KMS-11 (cell line): Measurements from ENCODE around the gene EGR2.

Source experiments
- H2AFZ ChIP-seq: fragments of 200-600 bp; sonication (generic); 2 replicates; pipeline ENCODE4 v1.6.1; 2016; ENCODE audit warnings: antibody characterized with exemption, mixed run types, low read depth
- H3K27ac ChIP-seq: fragments of 200-600 bp; sonication (generic); 2 replicates; pipeline ENCODE4 v1.6.1; 2016; ENCODE audit warnings: mild to moderate bottlenecking, mixed run types
- H3K27me3 ChIP-seq: fragments of 200-600 bp; sonication (generic); 2 replicates; pipeline ENCODE4 v1.6.1; 2017; ENCODE audit warnings: mild to moderate bottlenecking, low read depth, mixed run types, moderate library complexity; ENCODE audit not compliant: insufficient read depth
- H3K36me3 ChIP-seq: fragments of 200-600 bp; sonication (generic); 2 replicates; pipeline ENCODE4 v1.6.1; 2017; ENCODE audit warnings: mild to moderate bottlenecking, mixed run types; ENCODE audit not compliant: insufficient read depth
- H3K4me1 ChIP-seq: fragments of 200-600 bp; sonication (generic); 2 replicates; pipeline ENCODE4 v1.6.1; 2016; ENCODE audit warnings: mild to moderate bottlenecking, low read depth, mixed run types; ENCODE audit not compliant: poor library complexity, severe bottlenecking
- H3K4me2 ChIP-seq: fragments of 200-600 bp; sonication (generic); 2 replicates; pipeline ENCODE4 v1.7.0; 2016; ENCODE audit warnings: mild to moderate bottlenecking, mixed run types
- H3K4me3 ChIP-seq: fragments of 200-600 bp; sonication (generic); IDR thresholded peaks from 2 replicates; pipeline ENCODE4 v1.6.1; 2017; ENCODE audit warnings: low read depth, low read length, mixed read lengths; ENCODE audit not compliant: insufficient read depth
- H3K79me2 ChIP-seq: fragments of 200-600 bp; sonication (generic); 2 replicates; pipeline ENCODE4 v1.6.1; 2016; ENCODE audit warnings: low read depth, mixed run types; ENCODE audit not compliant: insufficient read depth
- H3K9ac ChIP-seq: fragments of 200-600 bp; sonication (generic); 2 replicates; pipeline ENCODE4 v1.6.1; 2016; ENCODE audit warnings: mild to moderate bottlenecking, mixed run types
- H4K20me1 ChIP-seq: fragments of 200-600 bp; sonication (generic); 2 replicates; pipeline ENCODE4 v1.6.1; 2016; ENCODE audit warnings: mild to moderate bottlenecking, mixed run types; ENCODE audit not compliant: insufficient read depth
- TF ChIP-seq, protein P1 (sequence below): fragments of 200-600 bp; sonication (generic); conservative IDR thresholded peaks from 2 replicates; pipeline ENCODE4 v1.6.1; 2017; ENCODE audit warnings: low read depth, mild to moderate bottlenecking, antibody characterized with exemption, low read length, moderate library complexity, mixed read lengths

The EGR2 gene

DNA sequence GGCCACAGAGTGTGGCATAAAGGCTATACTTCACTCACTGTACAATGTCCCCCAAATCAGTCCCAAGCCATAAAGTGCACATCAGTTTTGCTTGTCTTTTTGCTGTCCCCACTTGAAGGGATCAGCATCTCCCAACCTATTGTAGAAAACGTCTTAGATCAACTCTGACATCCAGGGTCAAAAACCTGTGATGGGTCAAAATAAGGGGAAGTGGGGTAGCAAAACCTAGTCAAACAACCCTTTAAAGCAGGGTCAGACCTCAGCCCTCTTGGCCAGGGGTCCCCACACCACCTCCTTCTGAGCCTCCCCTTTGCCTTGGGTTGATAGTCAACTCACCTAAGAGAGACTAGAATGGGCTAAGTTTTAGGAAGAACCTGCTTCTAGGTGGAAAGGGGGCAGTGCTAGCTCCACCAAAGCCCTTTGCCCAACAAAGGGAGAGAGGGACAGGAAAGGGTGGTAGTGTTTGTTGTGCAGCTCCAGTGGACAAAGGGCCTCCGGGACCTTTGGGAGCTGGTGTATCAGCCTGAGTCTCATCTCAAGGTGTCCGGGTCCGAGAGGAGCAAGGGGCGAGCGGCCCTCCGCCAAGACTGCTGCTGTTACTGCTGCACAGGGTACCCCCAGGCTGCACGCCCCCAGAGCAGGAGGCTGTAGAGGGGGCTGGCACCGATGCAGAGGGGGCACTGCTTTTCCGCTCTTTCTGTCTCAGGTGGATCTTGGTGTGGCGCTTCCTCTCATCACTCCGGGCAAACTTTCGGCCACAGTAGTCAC is 3.3 kb downstream of the EGR2 start:
- H4K20me1 ChIP-seq = 0 out of 2 replicates have a peak, but pooled peaks cover 7% of the 10 kb centered on the region
- no peaks in the 10 kb centered on the region for H3K36me3 ChIP-seq
- TF ChIP-seq, protein P1, sequence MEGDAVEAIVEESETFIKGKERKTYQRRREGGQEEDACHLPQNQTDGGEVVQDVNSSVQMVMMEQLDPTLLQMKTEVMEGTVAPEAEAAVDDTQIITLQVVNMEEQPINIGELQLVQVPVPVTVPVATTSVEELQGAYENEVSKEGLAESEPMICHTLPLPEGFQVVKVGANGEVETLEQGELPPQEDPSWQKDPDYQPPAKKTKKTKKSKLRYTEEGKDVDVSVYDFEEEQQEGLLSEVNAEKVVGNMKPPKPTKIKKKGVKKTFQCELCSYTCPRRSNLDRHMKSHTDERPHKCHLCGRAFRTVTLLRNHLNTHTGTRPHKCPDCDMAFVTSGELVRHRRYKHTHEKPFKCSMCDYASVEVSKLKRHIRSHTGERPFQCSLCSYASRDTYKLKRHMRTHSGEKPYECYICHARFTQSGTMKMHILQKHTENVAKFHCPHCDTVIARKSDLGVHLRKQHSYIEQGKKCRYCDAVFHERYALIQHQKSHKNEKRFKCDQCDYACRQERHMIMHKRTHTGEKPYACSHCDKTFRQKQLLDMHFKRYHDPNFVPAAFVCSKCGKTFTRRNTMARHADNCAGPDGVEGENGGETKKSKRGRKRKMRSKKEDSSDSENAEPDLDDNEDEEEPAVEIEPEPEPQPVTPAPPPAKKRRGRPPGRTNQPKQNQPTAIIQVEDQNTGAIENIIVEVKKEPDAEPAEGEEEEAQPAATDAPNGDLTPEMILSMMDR = no peak
- H3K4me3 ChIP-seq = no peak overlapping the region
- no peak overlapping the region for H3K4me2 ChIP-seq
- H3K9ac ChIP-seq = no peak overlapping the region
- no peak overlapping the region for H2AFZ ChIP-seq
- H3K79me2 ChIP-seq = 0 out of 2 replicates have a peak, but pooled peaks cover 7% of the 10 kb centered on the region
- peaks cover 23% of the 10 kb centered on the region for H3K27me3 ChIP-seq
- H3K4me1 ChIP-seq = peaks cover 41% of the 10 kb centered on the region
- H3K27ac ChIP-seq = no peak overlapping the region

- peak overlapping the region; percentile 26; the same call in 1 of the 2 replicates for H3K27ac ChIP-seq
- H4K20me1 ChIP-seq = peaks cover 10% of the 10 kb centered on the region; the same call in 1 of the 2 replicates
- H2AFZ ChIP-seq = no peak overlapping the region
- peaks cover 23% of the 10 kb centered on the region for H3K27me3 ChIP-seq
- no peak overlapping the region for H3K4me3 ChIP-seq
- H3K79me2 ChIP-seq = peaks cover 19% of the 10 kb centered on the region
- H3K4me1 ChIP-seq = peaks cover 55% of the 10 kb centered on the region
- peak overlapping the region; percentile 64 for H3K4me2 ChIP-seq
- H3K9ac ChIP-seq = no peak overlapping the region
- TF ChIP-seq, protein P1 = no peak
- no peaks in the 10 kb centered on the region for H3K36me3 ChIP-seq
Observed at GRCh38 chr10:62811159-62811875, 4.8 kb downstream of the EGR2 start.

DNA sequence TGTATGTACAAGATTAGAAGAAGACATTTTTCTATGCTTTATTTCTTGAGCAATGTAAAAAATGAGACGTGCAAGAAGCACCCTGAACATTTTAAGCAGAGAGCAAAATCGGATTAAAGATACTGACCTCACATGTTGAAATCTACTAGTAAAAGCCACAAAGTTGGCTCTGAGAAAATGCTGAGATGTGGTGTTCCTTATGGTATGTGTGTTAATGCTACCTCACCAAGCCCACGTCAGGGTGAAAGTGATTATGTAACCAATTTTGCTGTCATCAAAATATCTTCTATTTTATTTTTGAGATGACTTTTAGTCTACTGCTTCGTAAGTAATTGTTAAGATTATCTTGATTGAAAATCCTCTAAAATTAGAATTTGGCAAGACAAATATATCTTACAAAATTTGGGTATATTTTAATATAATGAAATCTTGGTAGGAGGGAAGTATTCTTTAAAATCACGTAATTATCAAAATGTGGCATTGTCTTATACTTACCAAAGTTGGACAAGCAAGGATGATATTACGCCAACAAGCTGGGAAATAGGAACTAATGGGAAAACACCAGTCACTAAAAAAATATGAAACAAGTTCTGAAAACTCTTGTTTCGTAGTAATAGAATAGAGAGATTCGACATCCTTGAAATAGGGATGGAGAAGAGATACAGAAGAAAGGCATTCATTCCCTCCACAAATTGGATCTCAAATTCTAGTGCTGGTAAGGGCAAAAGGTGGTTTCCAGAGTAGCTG is 5.8 kb downstream of the EGR2 start:
- Histone ChIP-seq H3K4me3 (no peak overlapping the region), H3K79me2 (peaks cover 27% of the 10 kb centered on the region), H3K4me2 (peak overlapping the region; percentile 64; the same call in 1 of the 2 replicates), H2AFZ (no peak overlapping the region), H3K4me1 (peaks cover 53% of the 10 kb centered on the region), H4K20me1 (peaks cover 10% of the 10 kb centered on the region; the same call in 1 of the 2 replicates), H3K9ac (no peak overlapping the region), H3K36me3 (no peaks in the 10 kb centered on the region), H3K27me3 (peaks cover 16% of the 10 kb centered on the region), H3K27ac (no peak overlapping the region)
- TF ChIP-seq, protein P1 = no peak

DNA sequence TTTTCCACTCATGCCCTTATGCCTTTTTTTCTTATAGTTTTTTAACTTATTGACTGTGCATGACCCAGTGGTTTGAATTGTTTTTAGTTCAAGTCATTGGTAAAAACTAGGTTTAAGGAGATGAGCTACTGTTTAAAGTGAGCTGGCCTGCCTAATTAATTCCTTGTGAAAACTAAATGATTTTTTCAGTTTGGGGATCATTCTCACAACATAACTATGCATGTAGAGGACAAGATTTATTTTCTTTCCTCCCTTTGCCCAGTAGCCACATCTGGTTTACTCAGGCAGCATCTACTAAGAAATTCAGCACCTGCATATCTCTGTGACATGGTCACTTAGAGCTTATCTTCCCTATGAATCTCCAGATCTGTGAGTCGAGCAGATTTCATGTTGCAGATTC is 9.9 kb downstream of the EGR2 start:
- H3K9ac ChIP-seq = peak overlapping the region; percentile 7; the same call in 1 of the 2 replicates
- H2AFZ ChIP-seq = no peak overlapping the region
- no peak overlapping the region for H3K27ac ChIP-seq
- H3K4me1 ChIP-seq = peaks cover 49% of the 10 kb centered on the region
- H3K27me3 ChIP-seq = no peaks in the 10 kb centered on the region
- H3K4me3 ChIP-seq = no peak overlapping the region
- peaks cover 6% of the 10 kb centered on the region; the same call in 1 of the 2 replicates for H4K20me1 ChIP-seq
- H3K4me2 ChIP-seq = peak overlapping the region; percentile 80
- H3K36me3 ChIP-seq = no peaks in the 10 kb centered on the region
- peaks cover 30% of the 10 kb centered on the region for H3K79me2 ChIP-seq
- TF ChIP-seq, protein P1 = no peak
